ENCODE results near the gene IRAG1. TPM values are rescaled to one million over a fixed set of nuclear protein-coding genes. Genes with fewer than 3 reads are reported as not detected.

The IRAG1 gene
- total and polyA plus RNA-seq, 9 donors, result 5.8 to 89.5 (median 29.8) TPM

GRCh38 chr11:10697323-10697620, 3.7 kb upstream of the IRAG1 start:
- Histone ChIP-seq H3K4me3 (no peak overlapping the region), H3K27ac (peak overlapping the region in 1 of 2 donors; percentile 48), H3K36me3 (no peaks in the 10 kb centered on the region), H3K9me3 (no peaks in the 10 kb centered on the region), H3K27me3 (no peaks in the 10 kb centered on the region), H3K4me1 (ENCODE audit: insufficient read depth) (peaks cover 5% of the 10 kb centered on the region)
- WGBS, 3 donors, result 41 to 46% (median 43%) methylated on average over 2 of the region's 2 CpGs
- intact Hi-C loops (cut with DNase I), result loop anchor here in 1 of 4 donors (10.0 kb wide), 1 partner anchor 72 kb away; no protein-coding TSS in a partner anchor
- DNase-seq, result no peak
- TF ChIP-seq CTCF (IDR thresholded peaks at IDR 0.05) (no peak), EP300 (IDR thresholded peaks at IDR 0.05) (no peak), POLR2A (IDR thresholded peaks at IDR 0.05) (no peak)

GRCh38 chr11:10696468-10697322, 3.1 kb upstream of the IRAG1 start:
- Histone ChIP-seq H3K36me3 (no peaks in the 10 kb centered on the region), H3K27me3 (no peaks in the 10 kb centered on the region), H3K9me3 (no peaks in the 10 kb centered on the region), H3K27ac (no peak overlapping the region), H3K4me1 (ENCODE audit: insufficient read depth) (peaks cover 5% of the 10 kb centered on the region), H3K4me3 (no peak overlapping the region)
- intact Hi-C loops (cut with DNase I), result loop anchor here in 1 of 4 donors (10.0 kb wide), 1 partner anchor 72 kb away; no protein-coding TSS in a partner anchor
- TF ChIP-seq CTCF (IDR thresholded peaks at IDR 0.05), result no peak
- no peak for TF ChIP-seq EP300 (IDR thresholded peaks at IDR 0.05)
- no peak for TF ChIP-seq POLR2A (IDR thresholded peaks at IDR 0.05)
- 70 to 75% (median 73%) methylated on average over 9 of the region's 9 CpGs for WGBS, 3 donors
- DNase-seq, result no peak

- intact Hi-C loops (cut with DNase I), result loop anchor here in 1 of 4 donors (10.0 kb wide), 1 partner anchor 71 kb away; no protein-coding TSS in a partner anchor
- Histone ChIP-seq H3K9me3 (no peaks in the 10 kb centered on the region), H3K27me3 (no peaks in the 10 kb centered on the region), H3K36me3 (no peaks in the 10 kb centered on the region), H3K4me3 (no peak overlapping the region), H3K27ac (no peak overlapping the region), H3K4me1 (ENCODE audit: insufficient read depth) (peaks cover 5% of the 10 kb centered on the region)
- TF ChIP-seq POLR2A (IDR thresholded peaks at IDR 0.05), result no peak
- TF ChIP-seq EP300 (IDR thresholded peaks at IDR 0.05), result no peak
- TF ChIP-seq CTCF (IDR thresholded peaks at IDR 0.05), result no peak
- 9 to 24% (median 11%) methylated on average over 3 of the region's 3 CpGs for WGBS, 3 donors
- DNase-seq, result no peak
These were observed 2.3 kb upstream of the IRAG1 start for GRCh38 chr11:10695833-10696232.

- intact Hi-C loops (cut with DNase I), result loop anchor here in 2 of 4 donors (5.0 to 10.0 kb wide), 3 partner anchors 33 to 70 kb away; no protein-coding TSS in a partner anchor
- Histone ChIP-seq H3K4me1 (ENCODE audit: insufficient read depth) (peaks cover 5% of the 10 kb centered on the region), H3K27me3 (no peaks in the 10 kb centered on the region), H3K27ac (peak overlapping the region in 1 of 2 donors; percentile 73), H3K9me3 (no peaks in the 10 kb centered on the region), H3K36me3 (no peaks in the 10 kb centered on the region), H3K4me3 (no peak overlapping the region)
- no peak for DNase-seq
- TF ChIP-seq CTCF (IDR thresholded peaks at IDR 0.05) (no peak), POLR2A (IDR thresholded peaks at IDR 0.05) (no peak)
- 75 to 78% (median 76%) methylated on average over 4 of the region's 4 CpGs for WGBS, 3 donors
These were observed 1.1 kb upstream of the IRAG1 start for GRCh38 chr11:10694486-10695239.

All from ovary (tissue), 9 donors.